ENCODE measurements around the gene MAP2. TPM values are rescaled to one million over a fixed set of nuclear protein-coding genes. Genes with fewer than 3 reads are reported as not detected.

MAP2 gene
- total RNA-seq, 1 donor from 2014 or later: 57.6 TPM

DNA sequence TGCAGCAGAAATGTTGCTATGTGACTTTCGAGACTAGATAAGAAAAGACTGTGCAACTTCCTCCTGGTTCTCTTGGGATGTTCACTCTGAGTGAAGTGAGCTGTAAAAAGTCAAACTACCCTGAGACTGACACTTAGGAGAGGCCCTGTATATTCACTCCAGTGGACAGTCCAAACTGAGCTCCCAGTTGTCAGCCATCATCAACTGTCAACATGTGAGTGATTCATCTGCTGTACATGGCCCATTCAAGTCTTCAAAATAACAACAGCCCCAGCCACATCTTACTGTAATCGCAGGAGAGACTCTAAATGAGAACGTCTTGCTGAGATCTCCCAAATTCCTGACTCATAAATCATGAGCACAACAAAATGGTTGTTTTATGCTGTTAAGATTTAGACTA, 339.3 kb downstream of the MAP2 start:
- intact Hi-C loops (cut with DNase I): no loop called here
- Histone ChIP-seq H3K36me3 (no peaks in the 10 kb centered on the region), H3K9me3 (no peaks in the 10 kb centered on the region), H3K27ac (no peak overlapping the region), H3K4me3 (no peak overlapping the region), H3K27me3 (no peaks in the 10 kb centered on the region), H3K4me1 (no peaks in the 10 kb centered on the region)
- DNase-seq (ENCODE audit: low spot score in 2 of 2): no peak
- TF ChIP-seq, protein P1, sequence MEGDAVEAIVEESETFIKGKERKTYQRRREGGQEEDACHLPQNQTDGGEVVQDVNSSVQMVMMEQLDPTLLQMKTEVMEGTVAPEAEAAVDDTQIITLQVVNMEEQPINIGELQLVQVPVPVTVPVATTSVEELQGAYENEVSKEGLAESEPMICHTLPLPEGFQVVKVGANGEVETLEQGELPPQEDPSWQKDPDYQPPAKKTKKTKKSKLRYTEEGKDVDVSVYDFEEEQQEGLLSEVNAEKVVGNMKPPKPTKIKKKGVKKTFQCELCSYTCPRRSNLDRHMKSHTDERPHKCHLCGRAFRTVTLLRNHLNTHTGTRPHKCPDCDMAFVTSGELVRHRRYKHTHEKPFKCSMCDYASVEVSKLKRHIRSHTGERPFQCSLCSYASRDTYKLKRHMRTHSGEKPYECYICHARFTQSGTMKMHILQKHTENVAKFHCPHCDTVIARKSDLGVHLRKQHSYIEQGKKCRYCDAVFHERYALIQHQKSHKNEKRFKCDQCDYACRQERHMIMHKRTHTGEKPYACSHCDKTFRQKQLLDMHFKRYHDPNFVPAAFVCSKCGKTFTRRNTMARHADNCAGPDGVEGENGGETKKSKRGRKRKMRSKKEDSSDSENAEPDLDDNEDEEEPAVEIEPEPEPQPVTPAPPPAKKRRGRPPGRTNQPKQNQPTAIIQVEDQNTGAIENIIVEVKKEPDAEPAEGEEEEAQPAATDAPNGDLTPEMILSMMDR (IDR thresholded peaks at IDR 0.05): no peak

- no peak for DNase-seq (ENCODE audit: low spot score in 2 of 2)
- Histone ChIP-seq H3K36me3 (no peaks in the 10 kb centered on the region), H3K27me3 (no peaks in the 10 kb centered on the region)
Measured at GRCh38 chr2:209766613-209767012, 342.8 kb downstream of the MAP2 start.

GRCh38 chr2:209767316-209767715, 343.5 kb downstream of the MAP2 start:
- intact Hi-C loops (cut with DNase I): no loop called here
- no peaks in the 10 kb centered on the region for H3K27me3 ChIP-seq
- H3K4me1 ChIP-seq: no peaks in the 10 kb centered on the region
- TF ChIP-seq, protein P1 (IDR thresholded peaks at IDR 0.05): no peak
- no peaks in the 10 kb centered on the region for H3K36me3 ChIP-seq
- DNase-seq (ENCODE audit: low spot score in 2 of 2): no peak
- H3K27ac ChIP-seq: no peak overlapping the region
- H3K4me3 ChIP-seq: no peak overlapping the region
- H3K9me3 ChIP-seq: no peaks in the 10 kb centered on the region

More at GRCh38 chr2:209766613-209767012, 342.8 kb downstream of the MAP2 start:
- no peak overlapping the region for H3K4me3 ChIP-seq
- intact Hi-C loops (cut with DNase I): no loop called here
- H3K27ac ChIP-seq: no peak overlapping the region
- TF ChIP-seq, protein P1 (IDR thresholded peaks at IDR 0.05): no peak
- no peaks in the 10 kb centered on the region for H3K4me1 ChIP-seq
- H3K9me3 ChIP-seq: no peaks in the 10 kb centered on the region

DNA sequence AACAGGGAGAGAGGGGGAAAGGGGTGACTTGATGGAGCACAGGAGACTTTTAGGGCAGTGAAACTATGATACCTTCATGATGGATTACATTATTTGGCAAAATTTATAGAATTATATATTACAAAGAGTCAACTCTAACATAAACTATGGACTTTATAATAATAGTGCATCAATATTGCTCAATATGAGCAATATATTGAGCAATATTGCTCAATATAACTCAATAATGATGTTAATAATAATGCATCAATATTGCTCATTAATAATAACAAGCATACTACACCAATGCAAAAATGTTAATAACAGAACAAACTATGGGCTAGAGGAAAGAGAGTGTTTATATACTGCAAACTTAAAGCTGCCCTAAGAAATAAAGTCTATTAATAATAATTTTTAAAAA, 344.7 kb downstream of the MAP2 start:
- Histone ChIP-seq H3K27me3 (no peaks in the 10 kb centered on the region), H3K27ac (no peak overlapping the region), H3K4me1 (no peaks in the 10 kb centered on the region), H3K4me3 (no peak overlapping the region), H3K9me3 (no peaks in the 10 kb centered on the region), H3K36me3 (no peaks in the 10 kb centered on the region)
- TF ChIP-seq, protein P1 (IDR thresholded peaks at IDR 0.05): no peak
- intact Hi-C loops (cut with DNase I): no loop called here
- no peak for DNase-seq (ENCODE audit: low spot score in 2 of 2)

GRCh38 chr2:209771474-209772289, 347.8 kb downstream of the MAP2 start, which contains the start of gene UNC80:
Gene UNC80, plus strand, starts transcription at chr2:209771832. Its CDS starts 241 bp downstream, at chr2:209772073.
- no peaks in the 10 kb centered on the region for H3K9me3 ChIP-seq
- no peaks in the 10 kb centered on the region for H3K36me3 ChIP-seq
- no peaks in the 10 kb centered on the region for H3K27me3 ChIP-seq
- peak in 1 of 2 donors; percentile 65 for DNase-seq (ENCODE audit: low spot score in 2 of 2)
- H3K4me1 ChIP-seq: no peaks in the 10 kb centered on the region
- intact Hi-C loops (cut with DNase I): no loop called here
- peak within 1 kb of the TSS; percentile 48 to 52 for H3K4me3 ChIP-seq
- H3K27ac ChIP-seq: no peak within 1 kb of the TSS
- TF ChIP-seq, protein P1 (IDR thresholded peaks at IDR 0.05): no peak

Measured in ascending aorta (tissue), 2 donors.